GM23248 (cell line): Measurements from ENCODE around the gene SLC6A12. TPM values are rescaled to one million over a fixed set of nuclear protein-coding genes. Genes with fewer than 3 reads are reported as not detected.

Source experiments
- DNase-seq: peaks from one replicate; pipeline ENCODE4 v3.0.0-alpha.2; 2015
- H2AFZ ChIP-seq: fragments of 200-600 bp; sonication (generic); 2 replicates; pipeline ENCODE4 v1.6.1; 2016; ENCODE audit warnings: antibody characterized with exemption
- H3F3A ChIP-seq: fragments of 200-600 bp; sonication (generic); 2 replicates; pipeline ENCODE4 v1.6.1; 2016; ENCODE audit warnings: mild to moderate bottlenecking, antibody characterized with exemption, mixed run types; ENCODE audit not compliant: insufficient read depth
- H3K27ac ChIP-seq: fragments of 200-600 bp; sonication (generic); 2 replicates; pipeline ENCODE4 v1.5.1; 2016; ENCODE audit warnings: mild to moderate bottlenecking
- H3K27me3 ChIP-seq: fragments of 200-600 bp; sonication (generic); replicated peaks from 2 replicates; pipeline ENCODE4 v1.6.1; 2016; ENCODE audit warnings: mild to moderate bottlenecking; ENCODE audit not compliant: insufficient read depth
- H3K36me3 ChIP-seq: fragments of 200-600 bp; sonication (generic); 2 replicates; pipeline ENCODE4 v1.6.1; 2016; ENCODE audit warnings: low read depth, mild to moderate bottlenecking
- H3K4me1 ChIP-seq: fragments of 200-600 bp; sonication (generic); 2 replicates; pipeline ENCODE4 v1.6.1; 2016; ENCODE audit warnings: mild to moderate bottlenecking; ENCODE audit not compliant: insufficient read depth
- H3K4me2 ChIP-seq: fragments of 200-600 bp; sonication (generic); one replicate; pipeline ENCODE4 v1.6.1; 2016; ENCODE audit warnings: mild to moderate bottlenecking; ENCODE audit not compliant: unreplicated experiment
- H3K4me3 ChIP-seq: fragments of 200-600 bp; sonication (generic); 2 replicates; pipeline ENCODE4 v1.5.1; 2016; ENCODE audit warnings: mild to moderate bottlenecking
- H3K79me2 ChIP-seq: fragments of 200-600 bp; sonication (generic); 2 replicates; pipeline ENCODE4 v1.6.1; 2016; ENCODE audit warnings: mild to moderate bottlenecking; ENCODE audit not compliant: insufficient read depth
- H3K9ac ChIP-seq: fragments of 200-600 bp; sonication (generic); 2 replicates; pipeline ENCODE4 v1.6.1; 2016; ENCODE audit warnings: mild to moderate bottlenecking
- H3K9me2 ChIP-seq: fragments of 200-600 bp; sonication (generic); 2 replicates; pipeline ENCODE4 v1.6.1; 2016; ENCODE audit warnings: mixed run types, mild to moderate bottlenecking, moderate library complexity; ENCODE audit not compliant: insufficient read depth
- H3K9me3 ChIP-seq: fragments of 200-600 bp; sonication (generic); one replicate; pipeline ENCODE4 v1.6.1; 2017; ENCODE audit warnings: low read depth
- H4K20me1 ChIP-seq: fragments of 200-600 bp; sonication (generic); 2 replicates; pipeline ENCODE4 v1.6.0; 2016; ENCODE audit not compliant: insufficient read depth
- EZH2 ChIP-seq: fragments of 200-600 bp; sonication (generic); IDR thresholded peaks from 2 replicates; pipeline ENCODE4 v1.6.1; 2018; ENCODE audit warnings: antibody characterized with exemption, mild to moderate bottlenecking; ENCODE audit not compliant: insufficient read depth, poor library complexity, severe bottlenecking
- EZH2phosphoT487 ChIP-seq: fragments of 200-600 bp; sonication (generic); IDR thresholded peaks from 2 replicates; pipeline ENCODE4 v1.6.1; 2018; ENCODE audit warnings: antibody characterized with exemption, moderate library complexity, mild to moderate bottlenecking, low read depth; ENCODE audit not compliant: insufficient read depth
- WGBS, 2 experiments: methylation state at CpG; one replicate each; pipeline ENCODE4 v1.1.6; 2015 to 2017; ENCODE audit warnings: low lambda C conversion rate in 2 of 2, low coverage in 1 of 2; ENCODE audit errors: missing lambda C conversion rate in 2 of 2; 5-methylcytosine and 5-hydroxymethylcytosine counted together
- in situ Hi-C: fragments of 300-500 bp; cut with MboI; formaldehyde crosslinking; loops from 2 replicates; pipeline ENCODE4 v1.15.0; 2020
- polyA plus RNA-seq: library from polyadenylated mRNA; unstranded; fragments of >200 nt; fragmentation: Nextera tagmentation; extraction: Ambion mirVana; gene quantifications from 2 replicates; pipeline ENCODE4 v1.2.1, GENCODE V29; 2016
- total RNA-seq: library from RNA; depleted of rRNA; stranded (reverse); fragments of >200 nt; shearing (Covaris generic); gene quantifications from 2 replicates; pipeline ENCODE4 v1.2.3, GENCODE V29; 2014

The SLC6A12 gene
- total and polyA plus RNA-seq, 2 experiments from 2014 or later: not detected

GRCh38 chr12:164207-164606 lies 49.8 kb downstream of the SLC6A12 start:
- DNase-seq: no peak
- WGBS, 2 experiments: 26 to 45% methylated on average over 7 of the region's 7 CpGs

GRCh38 chr12:163406-163986 lies 50.5 kb downstream of the SLC6A12 start:
- TF ChIP-seq EZH2 (no peak), EZH2phosphoT487 (no peak)
- H4K20me1 ChIP-seq: no peaks in the 10 kb centered on the region
- no peaks in the 10 kb centered on the region for H3K36me3 ChIP-seq
- no peak overlapping the region for H3K27ac ChIP-seq
- H3K4me3 ChIP-seq: no peak overlapping the region
- DNase-seq: no peak
- no peaks in the 10 kb centered on the region for H3F3A ChIP-seq
- H3K79me2 ChIP-seq: no peaks in the 10 kb centered on the region
- 72% methylated on average over 25 to 26 of the region's 26 CpGs for WGBS, 2 experiments
- no peaks in the 10 kb centered on the region for H3K4me1 ChIP-seq
- H2AFZ ChIP-seq: no peak overlapping the region
- peaks cover 26% of the 10 kb centered on the region for H3K27me3 ChIP-seq
- H3K9ac ChIP-seq: no peak overlapping the region
- no peak overlapping the region for H3K4me2 ChIP-seq
- in situ Hi-C loops: no loop called here
- H3K9me3 ChIP-seq: no peaks in the 10 kb centered on the region
- H3K9me2 ChIP-seq: no peaks in the 10 kb centered on the region

More at GRCh38 chr12:164207-164606, 49.8 kb downstream of the SLC6A12 start:
- Histone ChIP-seq H3K36me3 (no peaks in the 10 kb centered on the region), H3K4me2 (no peak overlapping the region), H3K9me2 (no peaks in the 10 kb centered on the region), H3K79me2 (no peaks in the 10 kb centered on the region), H3F3A (no peaks in the 10 kb centered on the region), H3K9ac (no peak overlapping the region), H3K4me3 (no peak overlapping the region), H3K27me3 (peaks cover 26% of the 10 kb centered on the region), H3K4me1 (no peaks in the 10 kb centered on the region), H4K20me1 (no peaks in the 10 kb centered on the region), H2AFZ (no peak overlapping the region), H3K9me3 (no peaks in the 10 kb centered on the region), H3K27ac (no peak overlapping the region)
- no peak for TF ChIP-seq EZH2
- no peak for TF ChIP-seq EZH2phosphoT487
- in situ Hi-C loops: no loop called here

DNA sequence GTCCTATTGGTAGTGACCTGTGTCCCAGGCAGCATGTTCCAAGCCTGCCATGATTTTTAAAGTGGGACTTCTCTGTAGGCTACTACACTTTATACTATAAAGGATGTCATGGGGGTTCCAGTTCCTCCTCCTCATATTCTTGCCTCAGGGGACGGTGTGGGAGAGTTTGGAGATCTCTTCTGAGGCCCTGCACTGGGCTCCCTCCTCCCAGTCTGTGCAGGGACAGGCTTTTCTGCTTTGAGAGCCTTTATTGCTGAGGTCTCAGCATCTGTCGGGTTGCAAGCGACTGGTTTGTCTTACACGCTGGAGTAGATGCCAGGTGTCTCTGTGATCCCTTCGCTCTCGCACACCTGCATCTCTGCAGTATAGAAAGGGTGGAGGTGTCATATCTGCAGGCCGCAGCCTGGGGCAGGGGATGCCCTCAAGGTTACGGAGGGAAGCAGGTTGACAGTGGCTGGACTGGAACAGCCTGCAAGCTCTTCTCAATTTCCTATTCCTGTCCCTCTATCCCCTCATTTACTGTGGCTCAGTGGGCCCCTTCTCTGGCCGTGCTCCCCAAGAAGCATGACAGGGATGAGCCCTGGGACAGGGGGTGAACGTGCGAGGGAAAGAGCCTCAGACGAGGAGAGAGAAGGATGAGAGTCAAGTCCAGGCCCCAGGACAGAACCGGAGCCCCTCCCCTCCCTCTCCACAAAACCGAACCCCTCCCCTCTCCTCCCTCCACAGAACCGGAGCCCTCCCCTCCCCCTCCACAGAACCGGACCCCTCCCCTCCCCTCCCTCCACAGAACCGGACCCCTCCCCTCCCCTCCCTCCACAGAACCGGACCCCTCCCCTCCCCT lies 51.3 kb downstream of the SLC6A12 start:
- Histone ChIP-seq H4K20me1 (no peaks in the 10 kb centered on the region), H3F3A (no peaks in the 10 kb centered on the region), H3K79me2 (no peaks in the 10 kb centered on the region), H3K4me3 (no peak overlapping the region), H3K4me2 (no peak overlapping the region), H2AFZ (no peak overlapping the region), H3K27ac (no peak overlapping the region), H3K27me3 (peaks cover 26% of the 10 kb centered on the region), H3K36me3 (no peaks in the 10 kb centered on the region), H3K4me1 (no peaks in the 10 kb centered on the region), H3K9me3 (no peaks in the 10 kb centered on the region), H3K9ac (no peak overlapping the region), H3K9me2 (no peaks in the 10 kb centered on the region)
- in situ Hi-C loops: no loop called here
- no peak for TF ChIP-seq EZH2
- TF ChIP-seq EZH2phosphoT487: no peak
- WGBS, 2 experiments: 25 to 37% methylated on average over 12 to 18 of the region's 18 CpGs
- DNase-seq: no peak

DNA sequence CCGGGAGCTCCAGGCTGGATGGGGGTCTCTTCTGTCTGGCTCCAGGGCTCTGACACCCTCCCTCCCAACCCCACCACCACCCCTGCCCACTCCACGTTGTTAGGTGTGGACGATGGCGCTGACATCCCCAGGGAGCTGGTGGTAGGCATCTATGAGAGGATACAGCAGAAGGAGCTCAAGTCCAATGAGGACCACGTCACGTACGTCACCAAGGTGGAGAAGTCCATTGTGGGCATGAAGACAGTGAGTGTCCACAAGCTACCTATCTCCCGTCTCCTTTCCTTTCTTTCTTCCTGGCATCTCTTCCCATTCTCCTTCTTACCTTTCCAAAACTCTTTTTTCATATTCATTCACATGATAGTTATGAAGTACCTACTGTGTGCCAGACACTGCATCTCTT lies 52.1 kb downstream of the SLC6A12 start:
- Histone ChIP-seq H3K79me2 (no peaks in the 10 kb centered on the region), H4K20me1 (no peaks in the 10 kb centered on the region), H3K4me3 (no peak overlapping the region), H3F3A (no peaks in the 10 kb centered on the region), H3K27me3 (peaks cover 24% of the 10 kb centered on the region), H3K4me2 (no peak overlapping the region), H3K9ac (no peak overlapping the region), H3K27ac (no peak overlapping the region), H2AFZ (no peak overlapping the region), H3K9me3 (no peaks in the 10 kb centered on the region), H3K9me2 (no peaks in the 10 kb centered on the region), H3K4me1 (no peaks in the 10 kb centered on the region), H3K36me3 (no peaks in the 10 kb centered on the region)
- 56 to 73% methylated on average over 8 of the region's 8 CpGs for WGBS, 2 experiments
- TF ChIP-seq EZH2: no peak
- no peak for TF ChIP-seq EZH2phosphoT487
- DNase-seq: no peak
- in situ Hi-C loops: no loop called here
